Neuronal stem cell (in vitro differentiated cells): ENCODE measurements around the gene NAALADL1. TPM values are rescaled to one million over a fixed set of nuclear protein-coding genes. Genes with fewer than 3 reads are reported as not detected.

Experiments used
- DNase-seq: peaks from one replicate; pipeline ENCODE4 v3.0.0-alpha.2; 2013; ENCODE audit warnings: low spot score
- H2AFZ ChIP-seq: one replicate; pipeline ENCODE4 v1.6.1; 2013; ENCODE audit warnings: mild to moderate bottlenecking, low read length, inconsistent platforms
- H2AK5ac ChIP-seq: 2 replicates; pipeline ENCODE4 v1.6.1; 2013; ENCODE audit warnings: low read depth, mild to moderate bottlenecking, inconsistent platforms, low read length, moderate library complexity, mixed read lengths
- H2BK120ac ChIP-seq: 2 replicates; pipeline ENCODE4 v1.6.1; 2013; ENCODE audit warnings: low read depth, mild to moderate bottlenecking, inconsistent platforms, low read length, moderate library complexity, mixed read lengths
- H2BK12ac ChIP-seq: one replicate; pipeline ENCODE4 v1.6.1; 2013; ENCODE audit warnings: low read length, inconsistent platforms
- H2BK15ac ChIP-seq: 2 replicates; pipeline ENCODE4 v1.6.1; 2013; ENCODE audit warnings: mild to moderate bottlenecking, low read length, inconsistent platforms, mixed read lengths
- H2BK5ac ChIP-seq: one replicate; pipeline ENCODE4 v1.6.1; 2013; ENCODE audit warnings: inconsistent platforms, mild to moderate bottlenecking, low read length, moderate library complexity
- H3K14ac ChIP-seq: one replicate; pipeline ENCODE4 v1.6.1; 2013; ENCODE audit warnings: low read length, inconsistent platforms
- H3K18ac ChIP-seq: 2 replicates; pipeline ENCODE4 v1.6.1; 2013; ENCODE audit warnings: low read length, inconsistent platforms
- H3K23ac ChIP-seq: 2 replicates; pipeline ENCODE4 v1.6.1; 2013; ENCODE audit warnings: low read depth, mild to moderate bottlenecking, mixed read lengths, low read length, inconsistent platforms; ENCODE audit not compliant: poor library complexity
- H3K27ac ChIP-seq: replicated peaks from 3 replicates; pipeline ENCODE4 v1.5.1; 2013; ENCODE audit warnings: low read length, inconsistent platforms
- H3K27me3 ChIP-seq, 3 experiments: 2 replicates each; pipeline ENCODE4 v1.6.1; 2013; ENCODE audit warnings: low read length in 3 of 3, mild to moderate bottlenecking in 2 of 3, inconsistent platforms in 1 of 3, low read depth in 1 of 3, mixed read lengths in 1 of 3, moderate library complexity in 1 of 3; ENCODE audit not compliant: control insufficient read depth in 3 of 3, insufficient read depth in 3 of 3
- H3K36me3 ChIP-seq, 2 donors: replicated peaks in 1 of 2; 2 replicates each; pipeline ENCODE4 v1.6.1; 2013; ENCODE audit warnings: low read length in 2 of 2; ENCODE audit not compliant: control insufficient read depth in 2 of 2, insufficient read depth in 2 of 2
- H3K4ac ChIP-seq: 2 replicates; pipeline ENCODE4 v1.6.1; 2013; ENCODE audit warnings: inconsistent platforms, mild to moderate bottlenecking, low read length, moderate library complexity
- H3K4me1 ChIP-seq, 2 donors: 1 replicate in 1 of 2; 2 replicates in 1 of 2; pipeline ENCODE4 v1.6.1; 2013; ENCODE audit warnings: low read length in 2 of 2, low read depth in 1 of 2; ENCODE audit not compliant: control insufficient read depth in 2 of 2, insufficient read depth in 1 of 2
- H3K4me2 ChIP-seq: one replicate; pipeline ENCODE4 v1.6.1; 2013; ENCODE audit warnings: mild to moderate bottlenecking, low read length, inconsistent platforms; ENCODE audit not compliant: insufficient read depth, poor library complexity, severe bottlenecking
- H3K4me3 ChIP-seq, 2 donors: 2 replicates each; pipeline ENCODE4 v1.5.1; 2013; ENCODE audit warnings: low read length in 2 of 2, mild to moderate bottlenecking in 2 of 2, inconsistent platforms in 1 of 2, moderate library complexity in 1 of 2
- H3K79me1 ChIP-seq: one replicate; pipeline ENCODE4 v1.6.1; 2013; ENCODE audit warnings: low read depth, mild to moderate bottlenecking, inconsistent platforms, low read length, moderate library complexity
- H3K9ac ChIP-seq: one replicate; pipeline ENCODE4 v1.6.1; 2013; ENCODE audit warnings: mild to moderate bottlenecking, low read depth, low read length, inconsistent platforms; ENCODE audit not compliant: poor library complexity
- H3K9me3 ChIP-seq, 2 donors: replicated peaks in 1 of 2; 2 replicates each; pipeline versions ENCODE3 to v1.6.1; 2013; ENCODE audit warnings: low read length in 2 of 2, mild to moderate bottlenecking in 2 of 2, inconsistent platforms in 1 of 2, low read depth in 1 of 2, mixed read lengths in 1 of 2, moderate library complexity in 1 of 2; ENCODE audit not compliant: control insufficient read depth in 2 of 2, insufficient read depth in 1 of 2
- H4K8ac ChIP-seq: one replicate; pipeline ENCODE4 v1.6.1; 2013; ENCODE audit warnings: low read depth, mild to moderate bottlenecking, inconsistent platforms, low read length, moderate library complexity
- H4K91ac ChIP-seq: one replicate; pipeline ENCODE4 v1.6.1; 2013; ENCODE audit warnings: low read length, low read depth, mild to moderate bottlenecking, inconsistent platforms; ENCODE audit not compliant: poor library complexity
- WGBS, 2 donors: extraction: QIAGEN DNeasy Blood & Tissue Kit; methylation state at CpG; one replicate each; pipeline ENCODE4 v1.1.7; 2013; ENCODE audit warnings: missing lambda C conversion rate in 2 of 2, mixed read lengths in 1 of 2; ENCODE audit not compliant: insufficient read length in 2 of 2, insufficient replicate concordance in 1 of 2; ENCODE audit errors: extremely low coverage in 2 of 2; 5-methylcytosine and 5-hydroxymethylcytosine counted together
- polyA plus RNA-seq, 2 experiments: library from polyadenylated mRNA; stranded (reverse); fragments of 200-250 nt; gene quantifications; one replicate each; pipeline ENCODE4 v1.2.3, GENCODE V29; 2013

Gene NAALADL1
- 3.3 TPM for polyA plus RNA-seq (2013, experiment 1 of 2)
- polyA plus RNA-seq (2013, experiment 2 of 2): 2.6 TPM

DNA sequence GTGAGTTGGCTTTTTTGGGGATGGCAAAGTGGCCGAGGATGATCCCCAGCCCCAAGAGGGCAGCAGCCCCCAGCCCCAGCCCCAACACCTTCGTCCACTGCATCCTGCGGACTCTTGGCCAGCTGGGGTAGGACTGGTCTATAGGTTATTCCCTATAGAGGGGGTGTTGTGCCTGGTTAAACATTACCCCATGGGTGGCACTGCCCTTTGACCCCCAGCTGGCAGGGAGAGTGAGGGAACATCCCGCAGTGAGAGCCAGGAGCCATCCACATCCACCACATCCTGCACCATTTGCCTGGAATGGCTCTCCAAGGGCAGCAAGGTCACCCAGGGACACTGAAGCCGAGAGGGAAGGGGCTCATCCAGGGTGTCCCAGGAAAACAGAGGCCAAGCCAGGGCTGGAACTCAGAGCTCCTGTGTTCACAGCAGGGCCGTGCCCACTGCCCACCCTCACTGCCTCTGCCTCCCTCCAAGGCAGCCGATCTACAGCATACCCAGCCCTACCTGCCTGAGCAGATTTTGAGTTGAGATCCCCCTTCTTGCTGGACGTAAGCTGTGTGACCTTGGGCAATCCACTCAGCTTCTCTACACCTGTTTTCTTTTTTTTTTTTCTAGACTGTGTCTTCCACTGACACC, at the start of gene NAALADL1:
NAALADL1 (minus strand) TSS at position 135 of the 636 bp plus-strand sequence; CDS start at position 103, 32 bp downstream.
- WGBS, 2 donors: no CpG with 5 or more reads among the region's 8 CpGs
- Histone ChIP-seq H3K27ac (no peak within 1 kb of the TSS), H3K9ac (peak within 1 kb of the TSS; percentile 30)

DNA sequence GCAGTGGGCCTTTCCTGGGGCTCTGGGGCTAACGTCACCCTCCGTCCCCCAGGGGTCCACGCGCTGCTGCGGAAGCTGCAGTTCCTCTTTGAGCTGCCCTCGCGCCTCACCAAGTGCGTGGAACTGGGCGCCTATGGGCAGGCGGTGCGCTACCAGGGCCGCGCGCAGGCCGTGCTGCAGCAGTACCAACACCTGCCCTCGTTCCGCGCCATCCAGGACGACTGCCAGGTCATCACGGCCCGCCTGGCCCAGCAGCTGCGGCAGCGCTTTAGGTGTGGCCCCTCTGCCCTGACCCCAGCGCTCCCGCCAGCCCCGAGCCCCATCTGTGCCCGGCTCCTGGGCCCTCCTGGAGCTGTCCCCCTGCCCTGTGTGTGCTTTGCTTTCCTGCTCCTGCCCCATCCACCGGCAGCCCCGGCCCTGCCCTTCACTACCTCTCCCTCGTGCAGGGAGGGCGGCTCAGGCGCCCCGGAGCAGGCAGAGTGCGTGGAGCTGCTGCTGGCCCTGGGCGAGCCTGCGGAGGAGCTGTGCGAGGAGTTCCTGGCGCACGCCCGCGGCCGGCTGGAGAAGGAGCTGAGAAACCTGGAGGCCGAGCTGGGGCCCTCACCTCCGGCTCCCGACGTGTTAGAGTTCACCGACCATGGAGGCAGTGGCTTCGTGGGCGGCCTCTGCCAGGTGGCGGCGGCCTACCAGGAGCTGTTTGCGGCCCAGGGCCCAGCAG, 49.6 kb upstream of the NAALADL1 start:
- Histone ChIP-seq H3K4ac (no peak overlapping the region), H3K4me2 (no peak overlapping the region), H2BK5ac (no peak overlapping the region), H2BK15ac (no peak overlapping the region), H2AFZ (no peak overlapping the region), H2BK120ac (no peak overlapping the region), H3K79me1 (peaks cover 6% of the 10 kb centered on the region), H3K27ac (no peak overlapping the region), H3K9me3 (no peaks in the 10 kb centered on the region), H2AK5ac (no peak overlapping the region), H3K18ac (no peak overlapping the region), H4K8ac (peak overlapping the region; percentile 43), H3K23ac (peak overlapping the region; percentile 71), H3K4me1 (peaks cover 6 to 13% of the 10 kb centered on the region in 2 donors), H3K4me3 (no peak overlapping the region), H2BK12ac (peak overlapping the region; percentile 36), H4K91ac (no peak overlapping the region), H3K27me3 (no peaks in the 10 kb centered on the region), H3K9ac (no peak overlapping the region), H3K36me3 (peaks cover 6 to 24% of the 10 kb centered on the region in 2 donors), H3K14ac (no peak overlapping the region)
- no peak for DNase-seq
- WGBS, 2 donors: no CpG with 5 or more reads among the region's 52 CpGs

More for the DNA sequence above, at the start of gene NAALADL1:
- Histone ChIP-seq H4K91ac (no peak within 1 kb of the TSS), H3K27me3 (peaks cover 0 to 13% (median 2%) of the 10 kb centered on the region in 3 experiments), H2BK12ac (no peak within 1 kb of the TSS), H3K4me3 (no peak within 1 kb of the TSS), H4K8ac (no peak within 1 kb of the TSS), H2BK5ac (peak within 1 kb of the TSS; percentile 66), H3K14ac (peak within 1 kb of the TSS; percentile 21), H3K18ac (peak within 1 kb of the TSS; percentile 44), H2AK5ac (peak within 1 kb of the TSS; percentile 90), H3K23ac (no peak within 1 kb of the TSS), H3K36me3 (no peaks in the 10 kb centered on the region), H3K9me3 (no peaks in the 10 kb centered on the region), H3K4me2 (no peak within 1 kb of the TSS), H3K4me1 (no peaks in the 10 kb centered on the region), H2AFZ (no peak within 1 kb of the TSS), H3K79me1 (peaks cover 3% of the 10 kb centered on the region), H2BK120ac (peak within 1 kb of the TSS; percentile 8), H3K4ac (no peak within 1 kb of the TSS), H2BK15ac (no peak within 1 kb of the TSS)
- no peak for DNase-seq

DNA sequence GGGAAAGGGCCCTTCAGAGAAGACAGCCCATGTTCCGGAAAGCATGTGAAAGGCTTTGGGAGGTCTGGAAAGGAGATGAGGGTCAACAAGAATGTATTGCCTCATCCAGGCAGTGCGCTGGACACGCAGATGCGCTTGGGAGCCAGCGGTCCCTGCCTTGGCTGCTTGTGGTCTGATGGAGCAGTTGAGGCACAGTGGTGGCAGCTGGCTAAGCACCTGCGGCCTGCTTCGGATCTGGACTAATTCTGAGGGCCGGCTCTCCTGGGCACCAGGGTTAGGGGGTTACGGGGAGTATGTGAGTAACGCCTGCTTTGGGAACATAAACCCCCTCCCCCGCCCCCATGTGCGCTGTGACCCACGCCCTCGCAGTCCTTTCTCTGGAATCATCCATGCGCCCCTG, 48.7 kb upstream of the NAALADL1 start:
- peaks cover 5 to 11% of the 10 kb centered on the region in 2 donors for H3K4me1 ChIP-seq
- no peak overlapping the region for H4K91ac ChIP-seq
- peaks cover 4% of the 10 kb centered on the region for H3K79me1 ChIP-seq
- no peak for DNase-seq
- no peak overlapping the region for H3K27ac ChIP-seq
- no peak overlapping the region for H2BK120ac ChIP-seq
- H2AFZ ChIP-seq: no peak overlapping the region
- no peak overlapping the region for H2BK12ac ChIP-seq
- H2BK15ac ChIP-seq: no peak overlapping the region
- no CpG with 5 or more reads among the region's 15 CpGs for WGBS, 2 donors
- H3K27me3 ChIP-seq: no peaks in the 10 kb centered on the region
- no peak overlapping the region for H3K4ac ChIP-seq
- H2BK5ac ChIP-seq: no peak overlapping the region
- peaks cover 8 to 24% of the 10 kb centered on the region in 2 donors for H3K36me3 ChIP-seq
- no peak overlapping the region for H3K4me3 ChIP-seq
- H3K14ac ChIP-seq: no peak overlapping the region
- H3K18ac ChIP-seq: no peak overlapping the region
- no peak overlapping the region for H2AK5ac ChIP-seq
- H3K9me3 ChIP-seq: no peaks in the 10 kb centered on the region
- no peak overlapping the region for H3K4me2 ChIP-seq
- H3K23ac ChIP-seq: no peak overlapping the region
- H4K8ac ChIP-seq: no peak overlapping the region
- H3K9ac ChIP-seq: peak overlapping the region; percentile 50

DNA sequence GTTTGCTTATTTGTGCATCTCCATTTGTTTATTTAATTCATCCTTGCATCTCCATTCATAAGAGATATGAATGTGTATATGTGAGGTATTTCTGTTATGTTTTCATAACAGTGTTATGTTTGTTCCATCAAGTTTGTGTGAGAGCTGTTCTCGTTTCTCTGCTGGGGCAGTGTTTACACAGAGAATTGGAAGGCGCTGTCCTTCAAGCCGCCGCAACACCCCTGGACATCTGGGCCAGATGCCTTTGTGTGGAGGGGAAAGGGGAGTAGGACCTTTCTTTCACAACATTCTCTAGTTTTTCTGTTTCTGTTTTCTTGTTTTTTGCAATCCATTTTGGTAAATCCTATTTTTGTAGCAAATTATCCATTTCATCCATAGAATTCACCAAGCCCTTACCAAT, 46.3 kb upstream of the NAALADL1 start:
- no peak overlapping the region for H3K14ac ChIP-seq
- no peaks in the 10 kb centered on the region for H3K9me3 ChIP-seq
- H2BK5ac ChIP-seq: no peak overlapping the region
- H2BK12ac ChIP-seq: no peak overlapping the region
- no peak overlapping the region for H2AK5ac ChIP-seq
- no peak overlapping the region for H2BK120ac ChIP-seq
- no peak overlapping the region for H3K4ac ChIP-seq
- H3K36me3 ChIP-seq: peaks cover 6 to 24% of the 10 kb centered on the region in 2 donors
- no peak overlapping the region for H2AFZ ChIP-seq
- H3K4me3 ChIP-seq: no peak overlapping the region
- no peaks in the 10 kb centered on the region for H3K27me3 ChIP-seq
- no peak overlapping the region for H4K8ac ChIP-seq
- H3K27ac ChIP-seq: no peak overlapping the region
- H3K4me1 ChIP-seq: no peaks in the 10 kb centered on the region
- no peak overlapping the region for H3K23ac ChIP-seq
- H2BK15ac ChIP-seq: no peak overlapping the region
- no peak overlapping the region for H3K4me2 ChIP-seq
- H3K9ac ChIP-seq: no peak overlapping the region
- no peak overlapping the region for H3K18ac ChIP-seq
- no CpG with 5 or more reads among the region's 4 CpGs for WGBS, 2 donors
- H3K79me1 ChIP-seq: peaks cover 1% of the 10 kb centered on the region
- no peak for DNase-seq
- H4K91ac ChIP-seq: no peak overlapping the region
